ENCODE measurements around the gene NUP210.

- TF ChIP-seq SUZ12 (IDR thresholded peaks at IDR 0.05; ENCODE audit: extremely low read depth, insufficient read depth, insufficient read length) (no peak), ZNF274 (IDR thresholded peaks at IDR 0.05; ENCODE audit: low read depth, low read length) (no peak)
These were observed 133.2 kb downstream of the NUP210 start for GRCh38 chr3:13286873-13287272.
